Activated CD8-positive, alpha-beta memory T cell treated with anti-CD3 and anti-CD28 coated beads, Interleukin-2, amount 50 U/mL, for 1 hour (primary cell): ENCODE measurements around the gene EFNB1.
A peak's percentile ranks its signal among the peaks of the same experiment; 100 is the strongest.
"Not testable (repeated sequence)": the region's sequence is repeated elsewhere in the genome, so short reads cannot be mapped to it uniquely, and the experiment has no call there.

Experiments used
- DNase-seq: peaks from one replicate; pipeline ENCODE4 v3.0.0-alpha.2; 2020; ENCODE audit errors: extremely low read depth

The EFNB1 gene

DNA sequence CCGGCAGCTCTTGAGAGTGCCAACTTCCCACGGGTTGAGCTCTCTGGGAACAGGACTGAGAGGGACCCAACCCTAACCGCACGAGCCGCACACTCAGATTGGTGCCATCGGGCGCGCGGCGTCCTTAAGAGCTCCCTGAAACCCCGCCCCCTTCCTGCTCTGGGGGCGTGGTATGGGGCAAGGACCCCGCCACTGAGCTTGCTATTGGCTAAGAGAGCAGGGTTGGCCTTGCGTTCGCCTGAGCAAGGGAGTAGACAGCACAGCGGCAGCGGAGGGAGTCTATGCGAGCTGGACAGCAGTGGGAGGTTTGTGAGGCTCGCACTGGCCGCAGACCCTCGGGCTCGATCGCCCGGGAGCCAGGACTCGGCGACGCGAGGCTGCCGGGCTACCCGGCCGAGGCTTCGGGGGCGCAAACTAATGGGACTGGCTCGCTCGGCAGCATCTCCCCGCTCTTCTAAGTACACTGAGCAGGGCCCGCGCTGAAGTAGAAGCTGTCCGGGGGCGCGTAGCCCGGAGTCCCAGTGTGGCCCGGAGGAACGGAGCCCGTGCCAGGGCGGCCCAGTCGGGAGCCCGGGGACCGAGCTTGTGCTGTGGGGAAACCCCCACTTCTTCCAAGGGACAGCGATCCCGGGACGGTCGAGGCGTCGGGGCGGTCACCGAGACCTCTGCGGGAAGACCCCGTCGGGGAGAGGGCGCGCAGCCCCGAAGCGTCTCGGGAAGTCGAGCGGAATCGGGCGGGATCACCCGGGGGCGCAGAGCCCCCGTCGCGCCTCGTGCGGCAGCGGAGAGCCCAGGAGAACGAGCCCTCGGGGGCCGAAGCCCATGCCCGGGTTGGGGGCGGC, at the start of gene EFNB1:
EFNB1 (plus strand) TSS at position 282 of the 842 bp plus-strand sequence. CDS start 756 bp downstream, outside the sequence.
- DNase-seq, result peak; percentile 49

DNA sequence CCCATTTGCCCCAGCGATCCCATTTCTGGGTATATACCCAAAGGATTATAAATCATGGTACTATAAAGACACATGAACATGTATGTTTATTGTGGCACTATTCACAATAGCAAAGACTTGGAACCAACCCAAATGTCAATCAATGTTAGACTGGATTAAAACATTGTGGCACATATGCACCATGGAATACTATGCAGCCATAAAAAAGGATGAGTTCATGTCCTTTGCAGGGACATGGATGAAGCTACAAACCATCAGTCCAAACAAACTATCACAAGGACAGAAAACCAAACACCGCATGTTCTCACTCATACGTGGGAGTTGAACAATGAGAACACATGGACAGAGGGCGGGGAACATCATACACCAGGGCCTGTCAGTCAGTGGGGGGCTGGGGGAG, 47.5 kb upstream of the EFNB1 start:
- not testable (repeated sequence) for DNase-seq

GRCh38 chrX:68784816-68785215, 44.0 kb upstream of the EFNB1 start:
- no peak for DNase-seq

GRCh38 chrX:68786581-68786980, 42.2 kb upstream of the EFNB1 start:
- DNase-seq, result not testable (repeated sequence)

DNA sequence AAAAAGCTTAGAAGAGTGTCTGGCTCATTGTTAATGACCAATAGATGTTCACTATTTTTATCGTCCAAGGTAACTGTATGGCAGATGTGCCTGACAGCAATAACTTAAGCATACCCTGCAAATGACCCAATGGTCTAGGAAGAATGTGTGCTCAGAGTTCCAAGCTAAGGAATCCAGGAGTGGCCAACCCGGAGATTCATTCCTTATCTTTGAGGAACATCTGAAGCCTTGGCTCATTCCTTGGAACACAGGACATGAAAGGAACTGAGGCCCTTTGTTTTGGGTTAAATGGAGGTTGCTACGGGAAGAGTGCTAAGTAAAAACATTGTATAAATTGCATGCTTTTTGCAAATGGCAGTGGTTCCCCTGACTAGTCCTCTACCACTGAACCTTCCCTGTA, 38.9 kb upstream of the EFNB1 start:
- no peak for DNase-seq

- DNase-seq, result no peak
Measured at GRCh38 chrX:68792083-68792482, 36.7 kb upstream of the EFNB1 start.

GRCh38 chrX:68794461-68794860, 34.4 kb upstream of the EFNB1 start:
- no peak for DNase-seq

- no peak for DNase-seq
Measured at GRCh38 chrX:68795741-68796140, 33.1 kb upstream of the EFNB1 start.

DNA sequence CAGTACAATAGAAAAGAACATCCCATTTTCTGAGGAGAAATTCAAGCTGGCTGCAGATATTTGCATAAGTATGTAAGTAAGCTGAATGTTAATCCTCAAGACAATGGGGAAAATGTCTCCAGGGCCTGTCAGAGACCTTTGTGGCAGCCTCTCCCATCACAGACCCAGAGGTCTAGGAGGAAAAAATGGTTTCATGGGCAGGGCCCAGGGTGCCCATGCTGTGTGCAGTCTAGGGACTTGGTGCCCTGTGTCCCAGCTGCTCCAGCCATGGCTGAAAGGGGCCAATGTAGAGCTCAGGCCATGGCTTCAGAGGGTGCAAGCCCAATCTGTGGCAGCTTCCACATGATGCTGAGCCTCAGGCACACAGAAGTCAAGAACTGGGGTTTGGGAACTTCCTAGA, 30.4 kb upstream of the EFNB1 start:
- not testable (repeated sequence) for DNase-seq

- no peak for DNase-seq
Measured at GRCh38 chrX:68801737-68802290, 27.0 kb upstream of the EFNB1 start.

GRCh38 chrX:68807818-68808217, 21.0 kb upstream of the EFNB1 start:
- no peak for DNase-seq

GRCh38 chrX:68808686-68809357, 20.0 kb upstream of the EFNB1 start:
- no peak for DNase-seq

DNA sequence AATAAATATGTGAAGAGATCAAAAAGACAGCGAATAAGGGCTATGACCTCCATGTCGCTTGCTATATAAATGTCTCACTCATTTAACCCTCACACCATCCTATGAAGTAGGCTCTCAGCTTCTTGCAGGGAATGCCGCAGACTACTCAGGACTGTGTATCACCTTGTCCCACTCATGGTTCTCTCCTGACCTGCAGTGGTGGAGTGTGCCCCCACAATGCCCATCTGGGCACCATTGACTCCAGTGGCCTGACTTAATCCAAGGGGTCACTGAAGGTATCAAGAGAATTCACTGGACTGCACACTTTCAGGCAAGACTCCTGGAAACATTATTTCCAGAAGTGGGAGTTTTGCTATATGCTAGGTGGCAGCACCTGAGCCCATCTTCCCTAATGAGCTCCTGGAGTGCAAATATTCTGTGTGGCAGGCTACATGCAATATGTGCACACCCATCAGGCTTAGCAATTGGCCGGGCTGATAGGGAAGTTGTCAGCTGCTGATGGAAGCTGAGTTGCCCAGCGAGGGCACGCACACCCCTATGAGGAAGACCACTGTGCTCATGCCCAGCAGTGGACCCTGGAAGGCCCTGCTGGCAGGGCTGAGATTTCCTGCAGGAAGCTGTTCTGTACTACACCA, 8.2 kb upstream of the EFNB1 start:
- DNase-seq, result no peak

GRCh38 chrX:68821616-68822015, 7.2 kb upstream of the EFNB1 start:
- no peak for DNase-seq

- DNase-seq, result no peak
Measured at GRCh38 chrX:68822641-68823410, 6.0 kb upstream of the EFNB1 start.

GRCh38 chrX:68823413-68824151, 5.2 kb upstream of the EFNB1 start:
- DNase-seq, result no peak

GRCh38 chrX:68824152-68824433, 4.7 kb upstream of the EFNB1 start:
- DNase-seq, result no peak

- no peak for DNase-seq
Measured at GRCh38 chrX:68824565-68825125, 4.2 kb upstream of the EFNB1 start.

DNA sequence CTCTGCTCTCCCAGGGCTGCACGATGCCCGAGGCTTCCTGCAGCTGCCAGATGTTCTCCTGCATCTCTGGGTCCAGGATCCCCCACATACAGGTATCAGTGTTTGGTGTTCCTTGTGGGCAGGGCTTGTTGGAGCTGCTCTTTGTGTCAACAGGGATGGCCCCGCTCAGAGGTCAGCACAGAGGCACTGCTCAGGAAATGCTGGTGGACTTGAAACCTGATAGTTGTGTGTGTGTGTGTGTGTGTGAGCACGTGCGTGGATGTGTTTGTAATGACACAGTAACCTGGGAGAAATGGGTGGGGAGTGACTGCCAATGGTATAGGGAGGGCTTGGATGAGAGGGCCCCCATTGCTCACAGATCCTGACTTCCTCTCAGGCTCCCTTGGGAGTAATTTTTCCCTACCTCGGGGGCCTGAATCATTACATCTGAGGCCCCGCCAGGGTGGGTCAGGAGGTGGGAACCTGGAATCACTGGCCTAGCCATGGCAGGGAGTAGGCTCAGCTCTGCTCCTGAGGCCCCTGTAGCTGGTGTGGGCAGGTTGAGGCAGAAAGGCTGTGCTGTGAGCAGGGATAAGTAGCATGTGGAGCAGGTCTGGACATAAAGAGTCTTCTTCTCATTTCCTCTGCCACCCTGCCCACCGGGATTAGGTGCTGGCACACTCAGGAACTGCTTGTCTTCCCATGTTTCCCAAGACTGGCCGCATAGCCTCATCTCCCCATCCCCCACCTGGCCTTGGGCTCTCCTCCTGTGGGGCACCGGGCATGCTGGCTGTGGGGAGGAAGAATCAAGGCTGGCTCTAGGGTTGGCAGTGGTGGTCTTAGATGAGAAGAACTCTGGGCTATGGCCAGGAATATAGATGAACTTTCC, 2.5 kb upstream of the EFNB1 start:
- DNase-seq, result no peak

DNA sequence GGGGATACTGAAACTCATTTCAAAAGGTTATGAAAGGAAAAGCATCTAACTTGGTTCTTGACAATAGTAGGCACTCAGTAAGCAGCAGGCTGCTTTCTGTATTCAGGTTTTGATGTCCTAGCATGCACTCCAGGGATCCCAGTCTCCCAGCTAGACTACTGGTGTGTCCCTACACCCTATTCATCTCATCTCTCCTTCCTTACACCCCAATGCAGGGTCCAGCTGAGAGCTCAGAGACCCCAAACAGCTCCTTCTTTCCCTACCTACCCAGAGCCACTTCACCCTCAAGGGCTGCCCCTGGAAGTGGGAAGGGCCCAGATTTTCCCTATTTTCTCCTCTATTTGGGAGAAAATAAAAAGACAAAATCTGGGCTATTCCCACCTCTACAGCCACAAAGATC, 1.6 kb upstream of the EFNB1 start:
- no peak for DNase-seq
